Activated CD8-positive, alpha-beta memory T cell treated with anti-CD3 and anti-CD28 coated beads, Interleukin-2, amount 50 U/mL, for 24 hours (primary cell): ENCODE data around the gene CENPX.

ENCODE experiments used
- DNase-seq: peaks from one replicate; pipeline ENCODE4 v3.0.0-alpha.2; 2020; ENCODE audit errors: extremely low read depth

CENPX gene

GRCh38 chr17:82022310-82022980, at the start of gene CENPX:
Gene CENPX (minus strand): TSS chr17:82022878. CDS start chr17:82022861, 17 bp downstream.
- no peak for DNase-seq

DNA sequence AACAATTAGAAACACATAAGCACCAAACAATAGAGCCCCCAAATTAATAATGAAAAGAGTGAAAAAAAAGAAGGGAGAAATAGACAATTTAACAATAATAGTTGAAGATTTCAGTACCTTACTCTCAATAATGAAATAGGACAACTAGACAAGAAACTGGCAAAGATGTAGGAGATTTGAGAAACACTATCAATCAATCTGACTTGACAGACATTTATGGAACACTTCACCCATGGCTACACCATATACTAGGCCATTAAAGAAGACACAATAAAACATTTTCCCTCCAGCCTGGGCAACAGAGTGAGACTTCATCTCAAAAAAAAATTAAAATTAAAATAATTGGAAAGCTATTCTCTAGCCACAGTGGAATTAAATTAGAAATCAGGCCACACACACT, 47.9 kb upstream of the CENPX start:
- no peak for DNase-seq

- DNase-seq = no peak
Observed at GRCh38 chr17:82065638-82066303, 43.1 kb upstream of the CENPX start, which contains the start of gene DUS1L. Gene DUS1L (minus strand): TSS chr17:82065804. CDS start chr17:82065059, 745 bp downstream.

DNA sequence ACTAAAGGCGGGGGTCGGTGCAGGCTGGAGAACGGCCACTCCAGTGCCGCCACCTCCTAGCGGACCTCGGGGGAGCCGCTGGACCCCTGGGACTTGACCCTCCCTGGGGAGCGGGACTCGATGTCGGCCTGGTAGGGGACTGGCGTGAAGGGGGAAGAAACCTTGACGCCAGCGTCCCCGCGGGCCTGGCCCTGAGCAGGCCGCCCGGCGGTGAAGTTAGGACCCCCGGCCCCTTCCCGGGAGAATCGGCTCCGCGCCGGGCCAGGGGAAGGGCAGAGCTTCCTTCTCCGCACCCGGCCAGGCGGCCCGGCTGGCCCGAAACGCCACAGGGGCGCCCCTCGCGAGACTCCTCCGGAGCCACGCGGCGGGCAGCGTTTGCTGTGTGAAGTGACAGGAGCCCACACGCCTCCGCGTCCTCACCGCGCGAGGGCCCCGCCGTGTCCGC, 42.5 kb upstream of the CENPX start:
- DNase-seq = no peak

DNA sequence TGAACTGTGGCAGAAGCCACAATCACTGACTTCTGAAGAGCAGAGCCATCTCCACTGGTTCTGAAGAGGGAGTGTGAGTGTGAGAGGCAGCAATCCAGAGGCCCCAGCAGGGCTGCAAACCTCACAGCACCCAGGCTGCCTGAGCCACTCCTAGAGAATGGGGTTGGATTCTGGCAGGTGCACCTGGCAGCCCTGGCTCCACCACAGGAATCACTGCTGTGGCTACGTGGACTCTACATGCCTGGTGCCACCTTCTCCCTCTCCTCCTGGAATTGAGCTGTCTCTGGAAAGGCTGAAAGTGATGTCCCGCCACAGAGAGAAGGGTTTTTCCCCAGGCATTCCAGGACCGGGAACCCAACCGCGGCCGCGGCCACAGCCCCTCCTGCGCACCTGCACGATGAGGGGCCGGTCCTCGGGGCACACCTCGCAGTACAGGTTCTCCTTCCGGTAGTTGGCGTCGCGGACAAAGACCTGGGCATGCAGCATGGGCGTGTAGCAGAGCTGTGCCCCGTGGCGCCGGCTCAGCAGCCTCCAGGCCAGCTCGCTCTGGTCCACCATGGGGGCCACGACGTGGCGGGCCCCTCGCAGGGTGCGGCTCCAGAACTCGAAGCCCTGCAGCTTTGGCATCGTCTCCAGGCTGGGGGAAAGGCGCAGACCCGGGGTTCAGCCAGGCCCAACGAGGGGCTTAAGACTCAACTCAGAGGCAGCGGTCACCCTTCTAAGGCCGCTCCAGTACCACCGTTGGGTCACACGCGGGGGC, 41.9 kb upstream of the CENPX start:
- DNase-seq = no peak

GRCh38 chr17:82063424-82064415, 41.0 kb upstream of the CENPX start:
- DNase-seq = no peak

- DNase-seq = no peak
Observed at GRCh38 chr17:82062984-82063368, 40.3 kb upstream of the CENPX start.

- no peak for DNase-seq
Observed at GRCh38 chr17:82062076-82062983, 39.7 kb upstream of the CENPX start.

- DNase-seq = no peak
Observed at GRCh38 chr17:82061047-82061925, 38.6 kb upstream of the CENPX start.

DNA sequence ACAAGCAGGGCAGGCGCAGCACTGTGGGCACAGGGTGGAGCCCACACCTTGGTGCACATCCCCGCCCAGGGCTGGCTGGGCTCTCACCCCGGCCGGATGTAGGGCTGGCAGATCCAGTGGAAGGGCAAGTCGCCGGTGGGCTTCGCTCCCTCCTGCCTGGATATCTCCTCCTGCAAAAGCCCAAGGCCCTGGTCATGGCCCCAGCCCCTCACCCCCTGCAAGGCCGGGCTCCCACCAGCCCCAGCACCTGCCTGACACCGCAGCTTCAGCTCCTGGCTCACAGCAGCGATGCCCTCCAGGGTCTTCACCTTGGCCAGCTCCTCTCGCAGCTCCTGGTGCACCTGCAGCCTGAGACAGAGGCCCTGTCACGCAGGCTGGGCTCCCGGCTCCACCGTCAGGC, 37.9 kb upstream of the CENPX start:
- DNase-seq = no peak

DNA sequence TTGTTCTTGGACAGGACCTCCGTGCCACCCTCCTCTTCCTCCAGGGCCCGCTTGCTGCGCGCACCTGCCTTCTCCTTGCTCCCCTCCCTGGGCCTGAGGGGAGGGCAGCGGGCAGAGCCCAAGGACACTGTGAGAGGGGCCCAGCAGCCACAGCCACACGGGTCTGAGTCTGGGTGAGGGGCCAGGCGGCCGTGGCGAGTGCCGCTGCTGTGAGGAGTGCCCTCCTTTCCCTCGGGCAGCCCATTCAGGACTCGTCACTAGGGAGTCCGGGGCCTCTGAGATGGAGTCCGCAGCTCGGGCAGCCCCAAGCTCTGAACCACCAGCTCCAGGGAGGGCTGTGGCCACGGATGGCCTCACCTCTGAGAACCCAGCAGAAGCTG, 37.3 kb upstream of the CENPX start:
- DNase-seq = no peak

- no peak for DNase-seq
Observed at GRCh38 chr17:82059272-82060000, 36.8 kb upstream of the CENPX start.

GRCh38 chr17:82058855-82059249, 36.2 kb upstream of the CENPX start:
- DNase-seq = no peak

- no peak for DNase-seq
Observed at GRCh38 chr17:82058230-82058854, 35.7 kb upstream of the CENPX start.

GRCh38 chr17:82056729-82057621, 34.3 kb upstream of the CENPX start:
- no peak for DNase-seq

- DNase-seq = no peak
Observed at GRCh38 chr17:82055965-82056728, 33.5 kb upstream of the CENPX start.
